Fibroblast of pulmonary artery (primary cell): ENCODE results near the gene PLIN1.
A peak's percentile ranks its signal among the peaks of the same experiment; 100 is the strongest.

ENCODE experiments used
- DNase-seq: peaks from one replicate; pipeline ENCODE4 v3.0.0-alpha.2; 2010; ENCODE audit warnings: low read depth
- H3K4me3 ChIP-seq: replicated peaks from 2 replicates; pipeline ENCODE4 v1.5.1; 2011; ENCODE audit warnings: low read depth, mild to moderate bottlenecking, control low read depth, low read length, moderate library complexity
- TF ChIP-seq, protein P1 (sequence below): IDR thresholded peaks from 2 replicates; pipeline ENCODE4 v1.5.1; 2011; ENCODE audit warnings: mild to moderate bottlenecking, control low read depth, low read length, inconsistent platforms; ENCODE audit errors: missing control alignments

PLIN1 gene

DNA sequence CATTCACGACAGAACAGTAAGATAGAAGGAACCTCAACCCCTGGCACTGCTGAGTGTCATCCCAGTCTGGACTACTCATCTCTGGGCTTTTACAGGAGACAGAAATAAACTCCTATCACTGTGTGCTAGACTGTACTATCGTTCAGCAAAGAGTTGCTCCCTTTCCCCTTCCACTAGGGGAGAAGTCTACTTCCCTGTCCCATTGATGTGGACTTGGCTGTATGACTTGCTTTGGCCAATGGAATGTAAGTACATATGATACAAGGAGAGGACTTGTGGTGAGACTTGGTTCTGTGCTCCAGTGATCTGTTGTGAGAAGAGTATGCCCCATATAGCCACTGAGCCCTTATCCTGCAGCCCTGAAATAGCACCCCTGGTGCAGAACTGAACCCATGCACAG is 18.6 kb downstream of the PLIN1 start:
- TF ChIP-seq, protein P1, sequence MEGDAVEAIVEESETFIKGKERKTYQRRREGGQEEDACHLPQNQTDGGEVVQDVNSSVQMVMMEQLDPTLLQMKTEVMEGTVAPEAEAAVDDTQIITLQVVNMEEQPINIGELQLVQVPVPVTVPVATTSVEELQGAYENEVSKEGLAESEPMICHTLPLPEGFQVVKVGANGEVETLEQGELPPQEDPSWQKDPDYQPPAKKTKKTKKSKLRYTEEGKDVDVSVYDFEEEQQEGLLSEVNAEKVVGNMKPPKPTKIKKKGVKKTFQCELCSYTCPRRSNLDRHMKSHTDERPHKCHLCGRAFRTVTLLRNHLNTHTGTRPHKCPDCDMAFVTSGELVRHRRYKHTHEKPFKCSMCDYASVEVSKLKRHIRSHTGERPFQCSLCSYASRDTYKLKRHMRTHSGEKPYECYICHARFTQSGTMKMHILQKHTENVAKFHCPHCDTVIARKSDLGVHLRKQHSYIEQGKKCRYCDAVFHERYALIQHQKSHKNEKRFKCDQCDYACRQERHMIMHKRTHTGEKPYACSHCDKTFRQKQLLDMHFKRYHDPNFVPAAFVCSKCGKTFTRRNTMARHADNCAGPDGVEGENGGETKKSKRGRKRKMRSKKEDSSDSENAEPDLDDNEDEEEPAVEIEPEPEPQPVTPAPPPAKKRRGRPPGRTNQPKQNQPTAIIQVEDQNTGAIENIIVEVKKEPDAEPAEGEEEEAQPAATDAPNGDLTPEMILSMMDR: no peak
- no peak for DNase-seq
- no peak overlapping the region for H3K4me3 ChIP-seq

DNA sequence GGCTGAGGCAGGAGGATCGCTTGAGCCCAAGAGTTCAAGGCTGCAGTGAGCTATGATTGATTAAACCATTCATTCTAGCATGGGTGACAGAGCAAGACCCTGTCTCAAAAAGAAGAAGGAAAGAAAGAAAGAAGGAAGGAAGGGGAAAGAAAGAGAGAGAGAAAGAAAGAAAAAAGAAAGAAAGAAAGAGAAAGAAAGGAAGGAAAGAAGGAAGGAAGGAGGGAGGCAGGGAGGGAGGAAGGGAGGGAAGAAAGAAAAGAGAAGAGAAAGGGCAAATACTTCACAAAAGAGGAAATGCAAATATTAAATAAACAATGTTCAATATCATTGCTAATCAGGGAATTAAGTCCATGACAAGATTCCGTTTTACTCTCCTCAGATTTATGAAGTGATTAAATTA is 19.9 kb downstream of the PLIN1 start:
- H3K4me3 ChIP-seq: no peak overlapping the region
- DNase-seq: no peak
- TF ChIP-seq, protein P1: no peak

DNA sequence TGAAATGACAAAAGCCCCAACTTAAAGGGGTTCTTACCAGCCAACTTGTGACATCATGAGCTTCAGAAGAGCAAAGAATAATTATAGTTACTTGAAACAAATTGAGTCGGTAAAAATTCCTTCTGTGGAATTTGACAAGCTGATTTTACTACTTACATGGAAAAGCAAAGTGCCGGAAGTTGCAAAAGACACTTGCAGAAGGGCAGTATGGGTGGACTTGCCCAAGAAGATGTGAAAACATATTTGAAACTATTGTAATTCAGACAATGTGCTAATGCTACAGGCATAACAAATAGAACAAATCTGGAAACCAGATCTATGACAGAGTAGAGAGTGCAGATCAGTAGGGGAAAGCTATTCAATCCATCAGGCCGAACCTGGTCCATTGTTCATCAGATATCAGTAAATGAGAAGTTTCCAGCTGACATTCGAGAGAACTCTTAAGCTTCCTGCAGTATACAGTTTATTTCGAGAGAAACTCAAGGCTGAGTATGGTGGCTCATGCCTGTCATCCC is 21.4 kb downstream of the PLIN1 start:
- no peak for DNase-seq
- TF ChIP-seq, protein P1: no peak
- no peak overlapping the region for H3K4me3 ChIP-seq

DNA sequence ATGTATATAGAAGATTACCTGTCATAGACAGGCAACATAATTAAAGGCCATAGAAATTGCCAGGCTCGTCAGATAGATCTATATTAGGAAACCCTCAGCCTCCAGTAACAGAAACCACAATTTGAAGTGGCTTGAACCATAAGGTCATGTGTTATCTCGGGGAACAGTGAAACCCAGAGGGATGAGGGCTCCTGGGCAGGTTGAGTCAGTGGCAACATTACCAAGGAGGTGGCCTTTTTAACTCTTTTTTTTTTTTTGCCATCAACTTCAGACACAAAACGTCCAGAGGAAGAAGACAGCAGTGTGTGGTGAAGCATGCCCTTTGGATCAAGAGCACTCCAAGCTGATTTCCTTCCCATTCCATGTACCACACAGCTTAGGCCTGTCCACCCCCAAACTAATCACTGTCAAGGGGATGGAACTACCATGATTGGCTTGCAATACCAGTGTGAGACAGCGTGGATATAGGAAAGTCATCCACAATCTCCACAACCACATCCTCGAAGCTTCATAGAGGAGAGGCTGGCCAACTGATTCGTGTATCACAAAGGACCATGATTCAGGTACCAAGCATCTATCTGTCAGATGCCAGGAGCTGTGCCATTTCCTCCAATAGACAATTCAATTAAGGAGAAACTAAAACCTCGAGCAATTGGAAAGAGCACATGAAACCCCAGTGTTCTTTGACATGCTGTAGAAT is 22.9 kb downstream of the PLIN1 start:
- TF ChIP-seq, protein P1: no peak
- no peak overlapping the region for H3K4me3 ChIP-seq
- DNase-seq: no peak

DNA sequence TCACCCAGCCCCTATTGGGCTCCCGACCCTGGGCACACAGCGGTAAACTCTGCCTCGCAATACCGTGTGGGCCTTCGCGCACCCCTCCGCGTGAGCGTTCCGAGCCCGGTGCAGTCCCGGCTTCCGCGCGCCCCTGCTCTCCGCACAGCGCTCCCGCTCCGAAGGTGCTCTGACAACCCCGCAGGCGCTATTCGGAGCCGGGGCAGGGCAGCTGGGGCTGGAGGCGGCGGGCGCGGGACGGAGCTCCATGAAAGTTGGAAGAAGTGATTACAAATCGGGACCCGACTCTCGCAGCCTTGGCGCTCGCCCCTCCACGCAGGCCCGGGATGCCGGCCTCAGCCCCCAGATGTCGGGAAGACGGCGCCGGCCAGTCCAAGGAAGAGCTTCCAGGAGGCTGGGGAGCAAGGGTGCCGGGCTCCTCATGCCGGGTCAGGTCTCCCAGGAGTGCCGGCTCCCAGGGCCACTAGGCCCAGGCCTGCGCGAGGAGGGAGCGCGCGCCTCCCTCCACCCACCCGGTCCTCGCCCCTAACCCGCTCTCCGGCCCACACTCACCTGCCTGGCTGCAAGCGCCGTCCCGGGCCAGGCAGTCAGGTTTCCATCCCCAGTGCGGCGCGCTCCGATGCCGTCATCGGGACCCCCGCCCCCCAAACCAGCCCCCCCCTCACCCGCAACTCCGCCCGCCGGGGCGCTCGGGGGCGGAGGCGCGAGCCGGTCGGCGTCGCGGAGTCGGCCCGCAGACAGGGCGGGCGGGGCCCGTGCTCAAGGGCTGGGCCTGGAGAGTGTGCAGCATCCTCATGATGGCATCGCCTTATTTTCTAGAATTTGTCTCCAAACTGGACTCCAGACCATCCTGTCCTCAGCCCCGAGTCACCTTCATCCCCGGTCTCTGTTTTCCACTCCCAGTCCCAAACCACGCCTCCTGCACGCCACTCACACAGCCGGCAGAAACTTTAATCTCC is 24.0 kb downstream of the PLIN1 start, which contains the start of gene KIF7:
Gene KIF7, minus strand, starts transcription at position 621 of the 959 bp plus-strand sequence. CDS start 2,537 bp downstream, outside the sequence.
- TF ChIP-seq, protein P1: no peak
- DNase-seq: peak; percentile 50

DNA sequence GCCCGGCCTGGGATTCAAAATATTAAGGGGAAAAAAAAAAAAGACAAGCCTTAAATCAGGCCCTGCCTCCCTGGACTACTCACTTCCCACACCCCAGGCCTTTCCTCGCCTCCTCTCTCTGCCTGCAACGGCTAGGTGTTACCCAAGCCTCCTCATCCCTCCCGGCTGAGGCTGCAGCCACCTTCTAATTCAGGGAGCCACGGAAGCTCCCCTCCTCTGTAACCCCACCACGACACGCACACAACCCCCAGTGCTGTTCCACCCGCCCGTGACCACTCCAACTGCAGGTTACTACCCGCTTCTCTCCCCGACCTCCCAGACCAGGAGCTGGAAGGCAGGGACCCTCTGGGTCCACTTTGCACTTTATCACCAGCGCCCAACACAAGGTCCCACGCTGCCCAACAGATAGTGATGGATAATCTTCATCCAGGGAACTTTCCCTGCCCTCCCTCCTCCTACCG is 24.8 kb downstream of the PLIN1 start:
- peak; percentile 38 for DNase-seq
- TF ChIP-seq, protein P1: no peak
- peak overlapping the region; percentile 68 for H3K4me3 ChIP-seq

More for the DNA sequence above, 24.0 kb downstream of the PLIN1 start, which contains the start of gene KIF7:
- H3K4me3 ChIP-seq: peak within 1 kb of the TSS; percentile 68
